Measurements from ENCODE around the gene ABCC11.

Gene ABCC11

DNA sequence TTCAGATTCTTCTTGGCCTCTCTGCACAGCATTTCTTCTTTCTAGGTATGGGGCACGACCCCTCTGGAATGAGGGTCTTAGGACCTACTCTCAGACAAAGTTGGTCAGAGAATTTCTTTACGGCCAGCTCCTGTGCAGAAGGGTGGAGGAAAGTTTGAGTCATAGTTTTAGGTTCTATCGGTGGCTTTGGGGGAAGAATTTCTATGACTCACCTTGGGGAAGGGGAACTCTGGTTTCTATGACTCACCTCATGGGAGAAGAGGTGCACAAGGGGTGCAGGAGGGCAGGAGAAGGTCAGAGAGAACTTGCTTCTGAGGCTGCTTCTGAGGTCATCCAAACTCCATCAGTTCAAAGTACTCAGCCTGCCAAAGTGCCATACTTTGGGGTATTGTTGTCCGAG is 89.0 kb downstream of the ABCC11 start:
- Histone ChIP-seq H2AFZ (ENCODE audit: low read depth, low read length) (no peak overlapping the region), H3K9me3 (ENCODE audit: insufficient read depth, low read length) (no peaks in the 10 kb centered on the region), H3K4me3 (ENCODE audit: low read length) (no peak overlapping the region), H3K36me3 (replicated peaks; ENCODE audit: low read depth, low read length) (no peaks in the 10 kb centered on the region), H3K4me2 (ENCODE audit: low read length) (peak overlapping the region; percentile 9), H3K79me2 (ENCODE audit: low read length) (no peaks in the 10 kb centered on the region), H3K27ac (ENCODE audit: low read length) (no peak overlapping the region), H3K9ac (ENCODE audit: low read length) (no peak overlapping the region), H4K20me1 (ENCODE audit: insufficient read depth, low read length) (no peaks in the 10 kb centered on the region), H3K27me3 (ENCODE audit: low read depth, low read length) (peaks cover 53% of the 10 kb centered on the region), H3K4me1 (ENCODE audit: low read length) (peaks cover 14% of the 10 kb centered on the region)
- TF ChIP-seq EZH2phosphoT487 (IDR thresholded peaks at IDR 0.05; ENCODE audit: low read depth) (no peak), CTCF (IDR thresholded peaks at IDR 0.05; ENCODE audit: low read depth, low read length) (no peak)

GRCh38 chr16:48157794-48158193 is 89.5 kb downstream of the ABCC11 start:
- Histone ChIP-seq H3K27me3 (ENCODE audit: low read depth, low read length) (peaks cover 50% of the 10 kb centered on the region), H3K4me3 (ENCODE audit: low read length) (no peak overlapping the region), H3K27ac (ENCODE audit: low read length) (no peak overlapping the region)

DNA sequence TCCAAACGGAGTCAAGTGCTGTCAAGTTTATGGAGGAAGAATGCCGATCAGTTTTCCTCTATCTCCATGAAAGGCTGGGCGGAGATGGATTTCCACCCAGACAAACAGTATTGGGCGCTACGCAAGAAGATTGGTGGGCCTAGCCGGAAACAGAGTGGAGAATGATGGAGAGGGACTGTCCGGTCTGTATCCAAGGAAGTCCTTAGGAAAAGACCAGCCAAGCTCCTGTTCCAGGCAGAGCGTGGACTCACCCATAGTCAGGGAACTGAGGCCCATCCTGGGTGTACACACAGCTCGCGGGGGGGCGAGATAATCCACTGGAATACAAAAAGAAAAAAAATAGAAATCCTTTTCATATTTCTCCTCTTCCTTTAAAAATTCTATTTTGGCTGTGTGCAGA is 90.0 kb downstream of the ABCC11 start:
- H3K9ac ChIP-seq (ENCODE audit: low read length): no peak overlapping the region
- no peak overlapping the region for H3K27ac ChIP-seq (ENCODE audit: low read length)

More at GRCh38 chr16:48157794-48158193, 89.5 kb downstream of the ABCC11 start:
- Histone ChIP-seq H3K9ac (ENCODE audit: low read length) (no peak overlapping the region), H3K9me3 (ENCODE audit: insufficient read depth, low read length) (no peaks in the 10 kb centered on the region), H3K4me1 (ENCODE audit: low read length) (peaks cover 14% of the 10 kb centered on the region), H3K79me2 (ENCODE audit: low read length) (no peaks in the 10 kb centered on the region), H2AFZ (ENCODE audit: low read depth, low read length) (no peak overlapping the region), H4K20me1 (ENCODE audit: insufficient read depth, low read length) (no peaks in the 10 kb centered on the region), H3K4me2 (ENCODE audit: low read length) (peak overlapping the region; percentile 9), H3K36me3 (replicated peaks; ENCODE audit: low read depth, low read length) (no peaks in the 10 kb centered on the region)
- TF ChIP-seq EZH2phosphoT487 (IDR thresholded peaks at IDR 0.05; ENCODE audit: low read depth): no peak
- no peak for TF ChIP-seq CTCF (IDR thresholded peaks at IDR 0.05; ENCODE audit: low read depth, low read length)

DNA sequence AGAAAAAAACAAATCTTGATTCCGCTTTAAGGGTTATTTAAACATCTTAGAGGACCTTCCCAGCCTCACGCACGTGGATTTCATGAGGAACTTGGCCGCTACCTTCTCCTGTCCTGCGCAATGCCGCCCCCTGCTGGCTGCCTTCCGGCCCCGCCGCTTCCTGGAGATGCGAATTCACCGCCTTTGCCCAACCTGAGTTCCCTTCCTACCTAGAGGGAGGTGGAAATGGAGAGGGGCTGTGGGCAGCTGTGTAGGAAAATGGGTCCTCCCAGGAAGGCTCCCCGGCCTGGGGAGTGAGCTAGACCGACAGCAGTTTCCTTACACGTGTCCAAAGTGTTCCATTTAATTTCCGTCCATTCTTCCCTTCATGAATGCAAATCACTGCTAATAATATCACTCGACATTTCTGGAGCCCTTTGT is 90.5 kb downstream of the ABCC11 start:
- Histone ChIP-seq H3K9me3 (ENCODE audit: insufficient read depth, low read length) (no peaks in the 10 kb centered on the region), H3K36me3 (replicated peaks; ENCODE audit: low read depth, low read length) (no peaks in the 10 kb centered on the region), H3K9ac (ENCODE audit: low read length) (no peak overlapping the region), H4K20me1 (ENCODE audit: insufficient read depth, low read length) (no peaks in the 10 kb centered on the region), H3K4me3 (ENCODE audit: low read length) (no peak overlapping the region; the same call in 1 of the 2 replicates), H3K27me3 (ENCODE audit: low read depth, low read length) (peaks cover 50% of the 10 kb centered on the region), H3K4me2 (ENCODE audit: low read length) (peak overlapping the region; percentile 54), H3K27ac (ENCODE audit: low read length) (no peak overlapping the region), H2AFZ (ENCODE audit: low read depth, low read length) (peak overlapping the region; percentile 33; the same call in 1 of the 2 replicates), H3K4me1 (ENCODE audit: low read length) (peaks cover 14% of the 10 kb centered on the region), H3K79me2 (ENCODE audit: low read length) (no peaks in the 10 kb centered on the region)
- TF ChIP-seq CTCF (IDR thresholded peaks at IDR 0.05; ENCODE audit: low read depth, low read length) (peak; percentile 85), EZH2phosphoT487 (IDR thresholded peaks at IDR 0.05; ENCODE audit: low read depth) (no peak)

More for the DNA sequence above, 90.0 kb downstream of the ABCC11 start:
- Histone ChIP-seq H3K4me3 (ENCODE audit: low read length) (no peak overlapping the region), H2AFZ (ENCODE audit: low read depth, low read length) (no peak overlapping the region), H3K27me3 (ENCODE audit: low read depth, low read length) (peaks cover 50% of the 10 kb centered on the region), H3K9me3 (ENCODE audit: insufficient read depth, low read length) (no peaks in the 10 kb centered on the region), H3K4me1 (ENCODE audit: low read length) (peaks cover 14% of the 10 kb centered on the region), H3K36me3 (replicated peaks; ENCODE audit: low read depth, low read length) (no peaks in the 10 kb centered on the region), H3K4me2 (ENCODE audit: low read length) (peak overlapping the region; percentile 54), H3K79me2 (ENCODE audit: low read length) (no peaks in the 10 kb centered on the region), H4K20me1 (ENCODE audit: insufficient read depth, low read length) (no peaks in the 10 kb centered on the region)
- TF ChIP-seq CTCF (IDR thresholded peaks at IDR 0.05; ENCODE audit: low read depth, low read length) (no peak), EZH2phosphoT487 (IDR thresholded peaks at IDR 0.05; ENCODE audit: low read depth) (no peak)

Data from OCI-LY3 (cell line).